ENCODE measurements around the gene GRIK4.

GRIK4 gene

DNA sequence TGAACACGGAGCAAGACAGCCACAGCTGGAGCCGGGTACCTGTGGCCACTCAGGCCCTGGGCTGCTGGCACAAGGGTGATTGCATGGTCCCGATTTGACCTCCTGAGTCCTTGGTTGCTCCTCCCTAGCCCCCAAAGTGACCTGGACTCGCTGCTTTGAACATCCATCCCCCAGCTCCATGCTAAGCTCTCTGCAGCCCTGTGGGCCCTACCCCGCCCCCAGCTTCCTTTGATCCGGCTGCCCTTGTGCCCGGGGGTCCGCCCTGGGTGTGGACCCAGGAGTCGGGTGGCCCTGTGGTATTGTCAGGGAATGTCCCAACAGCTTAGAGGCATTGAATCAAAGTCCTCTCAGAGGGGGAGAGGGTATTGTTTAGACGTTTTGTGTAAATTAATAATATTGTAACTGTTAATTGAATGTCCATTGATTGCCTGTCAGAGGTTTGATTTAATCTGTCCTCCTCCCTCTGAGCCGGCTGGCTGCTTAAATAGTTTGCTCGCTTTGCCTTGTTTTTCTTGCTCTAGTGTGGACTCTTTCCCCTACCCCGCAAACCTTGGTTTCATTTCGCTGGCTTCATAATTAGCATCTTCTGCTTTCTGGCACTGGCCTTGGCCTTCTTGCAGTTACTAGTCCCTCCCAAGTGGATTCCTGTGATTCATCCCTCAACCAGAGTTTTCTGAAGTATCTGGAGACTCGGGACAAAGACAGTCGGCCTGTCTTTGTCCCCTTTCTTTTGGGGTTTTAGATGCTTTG, 20.7 kb downstream of the GRIK4 start:
- no peak for DNase-seq (ENCODE audit: low read depth)
- H3K4me3 ChIP-seq (ENCODE audit: low read length): no peak overlapping the region
- TF ChIP-seq, protein P1, sequence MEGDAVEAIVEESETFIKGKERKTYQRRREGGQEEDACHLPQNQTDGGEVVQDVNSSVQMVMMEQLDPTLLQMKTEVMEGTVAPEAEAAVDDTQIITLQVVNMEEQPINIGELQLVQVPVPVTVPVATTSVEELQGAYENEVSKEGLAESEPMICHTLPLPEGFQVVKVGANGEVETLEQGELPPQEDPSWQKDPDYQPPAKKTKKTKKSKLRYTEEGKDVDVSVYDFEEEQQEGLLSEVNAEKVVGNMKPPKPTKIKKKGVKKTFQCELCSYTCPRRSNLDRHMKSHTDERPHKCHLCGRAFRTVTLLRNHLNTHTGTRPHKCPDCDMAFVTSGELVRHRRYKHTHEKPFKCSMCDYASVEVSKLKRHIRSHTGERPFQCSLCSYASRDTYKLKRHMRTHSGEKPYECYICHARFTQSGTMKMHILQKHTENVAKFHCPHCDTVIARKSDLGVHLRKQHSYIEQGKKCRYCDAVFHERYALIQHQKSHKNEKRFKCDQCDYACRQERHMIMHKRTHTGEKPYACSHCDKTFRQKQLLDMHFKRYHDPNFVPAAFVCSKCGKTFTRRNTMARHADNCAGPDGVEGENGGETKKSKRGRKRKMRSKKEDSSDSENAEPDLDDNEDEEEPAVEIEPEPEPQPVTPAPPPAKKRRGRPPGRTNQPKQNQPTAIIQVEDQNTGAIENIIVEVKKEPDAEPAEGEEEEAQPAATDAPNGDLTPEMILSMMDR (IDR thresholded peaks at IDR 0.05; ENCODE audit: insufficient read depth, low read depth, low read length, missing control alignments): no peak

DNA sequence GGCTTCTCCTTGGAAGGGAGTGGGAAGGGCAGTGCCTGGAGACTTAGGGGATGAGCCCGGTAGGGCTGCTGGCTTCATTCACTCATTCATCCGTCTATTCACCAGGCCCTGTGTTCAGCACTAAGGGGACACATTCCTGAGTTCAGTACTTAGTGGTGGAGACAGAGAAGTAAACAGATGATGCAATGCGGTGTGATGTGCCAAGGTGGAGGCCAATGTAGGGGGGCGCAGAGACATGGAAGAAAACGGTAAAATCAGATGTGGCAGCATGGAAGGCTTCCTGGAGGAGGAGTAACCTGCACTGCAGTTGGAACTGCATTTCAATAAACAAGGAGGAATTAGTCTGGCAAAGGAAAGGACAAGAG, 21.3 kb downstream of the GRIK4 start:
- no peak for DNase-seq (ENCODE audit: low read depth)
- TF ChIP-seq, protein P1 (IDR thresholded peaks at IDR 0.05; ENCODE audit: insufficient read depth, low read depth, low read length, missing control alignments): no peak

DNA sequence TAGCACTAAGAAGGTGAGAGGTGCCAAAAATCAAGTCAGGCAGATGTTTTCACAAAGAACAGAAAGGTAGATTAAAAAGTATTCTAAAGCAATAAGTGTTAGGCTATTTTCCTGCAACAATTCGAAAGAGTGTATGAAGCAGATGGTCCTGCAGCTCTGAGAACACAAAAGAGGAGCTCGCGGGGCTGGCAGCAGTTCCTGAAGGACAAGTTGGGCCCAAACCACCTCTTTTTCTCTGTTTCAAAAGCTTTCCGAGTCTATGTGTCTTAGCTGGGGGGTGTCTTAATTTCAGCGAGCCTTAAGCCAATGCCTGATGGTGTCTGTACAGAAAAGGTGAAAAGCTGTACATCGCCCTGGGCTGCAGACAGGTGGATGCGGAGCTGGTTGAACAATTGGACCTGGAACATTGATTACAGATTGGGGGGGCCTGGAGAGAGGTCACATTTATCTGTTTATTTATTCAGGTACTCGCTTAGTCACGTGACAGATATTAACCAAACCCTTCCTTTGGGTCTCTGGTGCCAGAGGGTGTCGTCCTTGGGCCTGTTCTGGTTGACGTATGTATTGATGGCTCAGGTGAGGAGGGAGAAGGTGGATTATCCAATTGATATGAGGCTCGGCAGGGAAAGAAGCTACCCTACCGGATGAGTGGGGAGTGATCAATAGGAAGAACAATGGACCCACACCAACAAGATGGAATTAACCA, 24.7 kb downstream of the GRIK4 start:
- TF ChIP-seq, protein P1 (IDR thresholded peaks at IDR 0.05; ENCODE audit: insufficient read depth, low read depth, low read length, missing control alignments): no peak
- no peak for DNase-seq (ENCODE audit: low read depth)
- H3K4me3 ChIP-seq (ENCODE audit: low read length): no peak overlapping the region

More for the DNA sequence above, 21.3 kb downstream of the GRIK4 start:
- no peak overlapping the region for H3K4me3 ChIP-seq (ENCODE audit: low read length)

DNA sequence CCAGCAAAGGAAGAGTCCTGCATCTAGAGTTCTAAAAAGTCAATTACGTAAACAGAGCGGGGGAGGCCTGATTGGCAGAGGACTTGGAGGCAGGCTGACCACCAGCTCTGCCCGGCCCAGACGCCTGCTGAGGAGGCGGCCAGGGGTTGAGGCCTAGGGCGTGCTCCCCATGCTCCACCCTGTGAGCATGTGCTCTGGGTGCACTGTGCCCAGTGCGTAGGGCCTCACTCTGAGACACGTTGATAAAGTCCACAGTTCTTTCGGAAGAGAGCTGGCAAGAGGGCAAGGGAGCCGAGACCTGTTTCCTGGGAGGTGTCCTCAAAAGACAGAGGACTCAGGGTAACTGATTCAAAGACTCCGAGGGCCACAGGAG, 25.2 kb downstream of the GRIK4 start:
- DNase-seq (ENCODE audit: low read depth): no peak
- H3K4me3 ChIP-seq (ENCODE audit: low read length): no peak overlapping the region
- TF ChIP-seq, protein P1 (IDR thresholded peaks at IDR 0.05; ENCODE audit: insufficient read depth, low read depth, low read length, missing control alignments): no peak

DNA sequence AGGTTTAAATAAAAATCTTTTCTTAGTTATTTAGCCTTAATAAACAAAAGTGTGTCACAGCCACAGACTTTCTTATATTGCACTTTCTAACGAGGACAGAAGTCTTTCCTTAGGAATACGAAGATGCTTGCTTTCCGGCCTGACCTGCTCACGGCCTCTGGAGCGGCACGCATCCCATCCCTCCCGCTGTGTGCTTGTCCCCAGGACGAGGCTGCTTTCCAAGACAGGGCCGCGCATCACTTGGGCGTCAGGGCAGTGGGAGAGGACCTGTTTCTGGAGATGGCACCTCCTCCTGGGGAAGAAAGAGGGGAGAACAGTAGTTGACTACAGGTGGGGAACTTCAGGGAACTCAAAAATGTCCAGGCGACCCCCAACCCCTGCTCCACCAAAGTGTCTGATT, 26.4 kb downstream of the GRIK4 start:
- no peak overlapping the region for H3K4me3 ChIP-seq (ENCODE audit: low read length)
- TF ChIP-seq, protein P1 (IDR thresholded peaks at IDR 0.05; ENCODE audit: insufficient read depth, low read depth, low read length, missing control alignments): no peak
- DNase-seq (ENCODE audit: low read depth): no peak

DNA sequence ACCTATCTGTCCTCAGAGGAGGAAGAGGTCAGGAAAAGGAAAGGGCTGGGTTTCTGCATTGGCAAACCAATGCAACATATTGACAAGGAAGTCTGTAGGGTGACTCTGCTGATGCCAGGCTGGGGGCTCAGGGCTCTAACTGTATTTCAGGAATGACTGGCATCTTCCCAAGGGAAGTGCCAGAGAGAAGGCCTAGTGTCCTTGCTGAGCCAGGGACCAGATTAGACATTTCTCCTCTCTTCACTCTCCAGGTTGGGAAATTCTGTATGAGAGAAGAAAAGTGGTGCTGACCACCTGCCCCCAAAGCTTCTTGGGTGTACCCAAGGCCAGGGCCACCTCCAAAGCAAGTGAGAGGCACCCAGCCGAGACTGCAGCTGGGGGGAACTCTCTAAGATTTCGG, 27.2 kb downstream of the GRIK4 start:
- no peak overlapping the region for H3K4me3 ChIP-seq (ENCODE audit: low read length)
- TF ChIP-seq, protein P1 (IDR thresholded peaks at IDR 0.05; ENCODE audit: insufficient read depth, low read depth, low read length, missing control alignments): no peak
- no peak for DNase-seq (ENCODE audit: low read depth)
